Heart left ventricle (tissue), 13 donors: ENCODE measurements around the gene MC1R.

Experiments used
- POLR2A ChIP-seq, 2 donors: fragments of 450-650 bp; IDR thresholded peaks; one replicate each; pipeline ENCODE4 v1.6.1; 2017; ENCODE audit warnings: antibody characterized with exemption in 2 of 2, mild to moderate bottlenecking in 2 of 2, moderate library complexity in 2 of 2
- TF ChIP-seq, protein P1 (sequence below), 12 donors: fragments of 200-600 bp; sonication (generic) in 4 of 12; IDR thresholded peaks; one replicate each; pipeline versions ENCODE4 v1.5.0 to v1.8.0; 2018 to 2022; ENCODE audit warnings: antibody characterized with exemption in 12 of 12, mild to moderate bottlenecking in 5 of 12
- donor health status: ischemic (EF 13 %, LVEDD 7.1; RV severe dilation, severe dysfunction).
- donor health status: DM: no; HTN: yes; CAD: no.
- donor health status: DM: no; HTN: no; CAD: no.
- donor health status: ischemic (EF 25% LVEDD 6.9; RV normal size, moderate dysfunction).
- donor health status: ischemic (EF 25% LVEDD 5.7; RV mildly dilated, moderate dysfunction).
- donor health status: ischemic (EF 35%, LVEDD 5.7; RV mildly dilated, moderate dysfunction).
- donor health status: nonischemic (EF 11% LVEDD 7.7; RV severe dilation, severe dysfunction).
- donor health status: DM: yes; HTN: yes; CAD: no.
- donor health status: PGD.
- donor health status: ischemic (EF 29% LVEDD 5.4; RV normal size, mild dysfunction).
- donor health status: nonischemic (EF 23%, LVEDD 6.1; RV moderate dilation, normal function).

GRCh38 chr16:89923640-89924296, 5.1 kb downstream of the MC1R start:
- TF ChIP-seq, protein P1, sequence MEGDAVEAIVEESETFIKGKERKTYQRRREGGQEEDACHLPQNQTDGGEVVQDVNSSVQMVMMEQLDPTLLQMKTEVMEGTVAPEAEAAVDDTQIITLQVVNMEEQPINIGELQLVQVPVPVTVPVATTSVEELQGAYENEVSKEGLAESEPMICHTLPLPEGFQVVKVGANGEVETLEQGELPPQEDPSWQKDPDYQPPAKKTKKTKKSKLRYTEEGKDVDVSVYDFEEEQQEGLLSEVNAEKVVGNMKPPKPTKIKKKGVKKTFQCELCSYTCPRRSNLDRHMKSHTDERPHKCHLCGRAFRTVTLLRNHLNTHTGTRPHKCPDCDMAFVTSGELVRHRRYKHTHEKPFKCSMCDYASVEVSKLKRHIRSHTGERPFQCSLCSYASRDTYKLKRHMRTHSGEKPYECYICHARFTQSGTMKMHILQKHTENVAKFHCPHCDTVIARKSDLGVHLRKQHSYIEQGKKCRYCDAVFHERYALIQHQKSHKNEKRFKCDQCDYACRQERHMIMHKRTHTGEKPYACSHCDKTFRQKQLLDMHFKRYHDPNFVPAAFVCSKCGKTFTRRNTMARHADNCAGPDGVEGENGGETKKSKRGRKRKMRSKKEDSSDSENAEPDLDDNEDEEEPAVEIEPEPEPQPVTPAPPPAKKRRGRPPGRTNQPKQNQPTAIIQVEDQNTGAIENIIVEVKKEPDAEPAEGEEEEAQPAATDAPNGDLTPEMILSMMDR (IDR thresholded peaks at IDR 0.05): no peak
- no peak for TF ChIP-seq POLR2A (IDR thresholded peaks at IDR 0.05)
